Stimulated activated CD4-positive, alpha-beta T cell treated with anti-CD3 and anti-CD28 coated beads, Interleukin-1b, Interleukin-23, amount 100 ng/mL, for 24 hours (primary cell): ENCODE results near the gene GUCA2A.
"Not testable (repeated sequence)": the region's sequence is repeated elsewhere in the genome, so short reads cannot be mapped to it uniquely, and the experiment has no call there.

Experiments
- DNase-seq, 4 experiments: peaks; one replicate each; pipeline ENCODE4 v3.0.0-alpha.2; 2020; ENCODE audit warnings: low read depth in 4 of 4, low spot score in 1 of 4

GUCA2A gene

DNA sequence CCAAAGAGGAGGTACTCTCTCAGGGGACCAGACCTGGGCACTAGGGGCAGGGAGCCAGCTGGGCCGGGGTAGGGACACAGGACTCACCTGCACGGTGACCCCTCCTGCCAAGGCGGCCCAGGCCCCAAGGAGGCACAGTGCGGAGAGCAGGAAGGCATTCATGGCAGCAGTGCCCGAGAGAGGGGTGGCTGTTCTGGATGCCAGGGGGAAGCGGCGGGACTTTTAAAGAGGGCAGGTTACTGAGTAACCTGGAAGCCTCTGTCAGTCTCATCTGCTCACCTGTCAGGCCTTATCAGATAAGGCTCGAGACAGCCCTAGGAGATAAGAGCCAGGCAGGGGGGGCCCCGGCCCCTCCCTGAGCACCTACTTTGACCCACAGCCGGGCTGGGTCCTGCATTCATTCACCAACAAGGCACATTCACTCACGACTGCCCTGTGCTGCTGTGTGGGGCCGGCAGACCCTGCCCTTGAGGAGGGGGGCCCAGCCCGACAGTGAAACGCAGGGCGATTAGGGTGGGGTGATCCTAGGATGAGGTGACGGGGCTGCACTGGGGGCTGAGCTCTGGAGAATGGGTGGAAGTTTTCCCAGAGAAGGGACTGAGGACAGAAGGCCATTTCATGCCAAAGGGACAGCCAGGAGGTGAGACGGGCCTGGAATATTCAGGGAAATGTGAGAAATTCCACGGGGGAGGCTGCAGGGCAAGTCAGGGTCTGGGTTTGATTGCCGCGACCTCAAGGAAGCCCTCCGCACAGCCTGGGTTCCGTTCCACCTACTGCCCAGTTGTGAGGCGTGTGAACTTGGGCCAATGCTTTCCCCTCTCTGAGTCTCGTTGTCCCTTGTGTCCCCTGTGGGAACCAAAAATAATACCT, at the start of gene GUCA2A:
Gene GUCA2A, minus strand, starts transcription at position 195 of the 870 bp plus-strand sequence. Its CDS starts 33 bp downstream, at position 162.
- DNase-seq, result no peak

DNA sequence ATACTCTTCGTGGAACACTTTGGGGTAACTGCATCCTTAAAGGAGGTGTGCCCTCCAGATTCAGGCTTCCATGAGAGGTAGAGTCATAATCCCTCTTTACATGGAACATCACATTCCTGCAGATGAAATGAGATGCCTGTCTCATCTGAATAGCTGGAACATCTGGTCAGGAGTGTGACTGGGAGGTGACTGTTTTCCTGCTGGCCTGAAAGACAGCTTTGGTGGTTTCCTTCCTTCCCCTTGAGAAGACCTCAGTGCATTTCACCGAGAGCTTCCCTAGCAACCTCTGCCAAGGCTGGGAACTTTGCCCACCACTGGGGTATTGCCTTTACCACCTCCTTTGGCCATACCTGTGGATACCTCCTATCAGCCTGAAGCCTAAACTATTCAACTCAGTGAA, 46.7 kb upstream of the GUCA2A start:
- DNase-seq, result no peak

- no peak for DNase-seq
Observed at GRCh38 chr1:42210421-42211133, 46.0 kb upstream of the GUCA2A start.

DNA sequence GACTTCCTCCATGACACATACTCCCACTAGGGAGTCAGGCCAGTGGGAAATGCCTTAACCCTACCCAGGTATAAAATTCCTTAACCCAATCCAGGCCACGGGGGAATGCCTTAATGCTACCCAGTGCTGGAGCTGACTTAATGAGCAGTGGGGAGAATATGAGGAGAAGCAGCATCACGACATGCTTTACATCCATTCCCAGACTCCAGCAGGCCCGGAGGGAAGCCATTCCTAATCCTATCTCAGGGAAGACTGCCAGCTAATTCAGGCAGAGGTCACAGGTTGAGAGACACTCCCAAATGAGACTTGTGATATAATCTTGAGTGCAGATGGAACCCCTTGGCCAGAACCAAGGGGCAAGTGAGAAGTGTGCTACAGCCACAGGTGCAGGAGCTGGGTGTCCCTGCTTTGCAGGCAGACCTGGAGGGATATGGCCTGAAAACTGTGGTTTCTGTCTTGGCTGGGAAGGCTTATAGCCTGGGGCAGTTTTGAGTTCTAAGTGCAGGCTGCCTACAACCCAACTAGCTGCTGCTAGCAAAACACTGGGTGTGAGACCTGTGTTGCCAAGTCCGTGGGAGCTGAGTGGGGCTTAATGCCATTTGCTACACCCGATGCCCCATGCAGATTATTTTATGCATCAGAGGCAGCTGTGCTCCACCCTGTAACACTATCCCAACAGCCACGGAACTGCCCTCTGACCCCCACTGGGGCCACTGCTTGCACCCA, 45.1 kb upstream of the GUCA2A start:
- DNase-seq, result no peak

GRCh38 chr1:42206930-42207329, 42.4 kb upstream of the GUCA2A start:
- DNase-seq, result not testable (repeated sequence)

GRCh38 chr1:42206164-42206563, 41.6 kb upstream of the GUCA2A start:
- no peak for DNase-seq

DNA sequence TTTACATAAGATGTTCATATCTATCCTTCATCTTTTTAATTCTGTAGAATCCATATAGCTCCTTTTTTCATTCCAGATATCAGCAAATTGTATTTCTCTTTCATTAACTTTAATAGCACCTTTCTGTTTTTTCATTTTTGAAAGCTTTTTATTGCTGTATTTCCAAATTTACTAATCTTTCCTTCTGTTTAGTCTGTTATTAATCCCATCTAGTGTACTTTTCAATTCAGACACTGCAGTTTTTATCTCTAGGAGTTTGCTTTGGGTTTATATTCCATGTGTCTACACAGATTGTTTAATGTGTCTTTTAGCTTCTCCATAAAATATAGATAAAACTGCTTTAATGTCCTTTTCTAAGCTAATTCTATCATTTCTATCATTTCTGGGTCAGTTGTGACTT, 37.4 kb upstream of the GUCA2A start:
- no peak for DNase-seq

DNA sequence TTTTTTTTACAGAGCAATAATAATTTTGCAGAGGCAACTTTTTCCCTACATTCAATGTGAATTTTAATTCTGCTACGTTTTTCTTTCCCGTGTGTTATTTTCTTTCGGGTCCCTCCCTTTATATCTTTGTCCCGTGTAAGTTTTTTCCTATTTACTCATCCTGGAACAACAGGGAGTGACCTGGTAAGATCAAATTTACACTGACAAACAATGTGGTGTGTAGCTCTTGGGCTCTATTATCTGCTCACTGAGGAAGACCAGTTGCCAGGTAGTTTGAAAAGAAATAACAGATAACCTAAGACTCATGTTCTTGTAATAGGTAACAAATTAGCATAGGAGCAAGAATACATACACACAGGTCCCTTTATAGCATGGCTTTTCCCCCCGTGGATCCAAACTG, 33.7 kb upstream of the GUCA2A start:
- no peak for DNase-seq

- no peak for DNase-seq
Observed at GRCh38 chr1:42195841-42196240, 31.3 kb upstream of the GUCA2A start.

DNA sequence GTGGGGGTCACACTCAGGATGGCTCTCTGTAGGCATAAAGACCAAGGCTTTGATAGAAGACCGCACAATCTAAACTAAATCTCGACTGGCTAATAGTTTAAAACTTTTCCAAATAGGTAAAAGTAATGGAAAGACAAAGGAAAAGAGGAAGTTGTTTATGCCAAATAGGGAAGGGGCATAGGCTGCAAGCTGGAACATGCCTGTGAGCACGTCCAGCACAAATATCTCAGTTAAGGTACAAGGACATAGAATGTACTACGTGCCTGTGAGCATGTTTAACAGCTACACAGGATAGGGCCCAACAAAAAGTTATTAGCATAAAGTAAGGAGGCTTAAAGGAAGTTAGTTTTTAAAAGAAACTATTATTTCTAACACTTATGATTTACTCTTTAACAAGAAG, 27.6 kb upstream of the GUCA2A start:
- no peak for DNase-seq

DNA sequence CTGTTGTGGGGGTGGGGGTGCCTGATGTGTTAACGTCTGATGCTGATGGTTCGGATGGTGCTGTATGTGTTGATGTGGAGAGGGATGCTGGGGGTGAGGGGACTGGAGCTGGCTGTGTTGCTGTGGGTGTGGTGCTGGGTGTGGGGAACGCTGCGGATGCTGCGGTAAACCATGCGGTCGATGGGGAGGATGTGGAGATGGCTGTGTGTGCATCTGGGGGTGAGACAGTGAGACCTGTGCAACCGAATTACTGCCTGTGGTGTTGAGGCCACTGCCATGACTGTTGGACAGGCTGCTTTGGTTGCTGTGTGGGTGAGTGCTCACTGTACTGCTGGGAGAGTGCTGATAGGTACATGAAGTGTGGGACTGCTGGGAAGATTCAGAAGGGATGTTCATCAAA, 26.8 kb upstream of the GUCA2A start:
- DNase-seq, result no peak

DNA sequence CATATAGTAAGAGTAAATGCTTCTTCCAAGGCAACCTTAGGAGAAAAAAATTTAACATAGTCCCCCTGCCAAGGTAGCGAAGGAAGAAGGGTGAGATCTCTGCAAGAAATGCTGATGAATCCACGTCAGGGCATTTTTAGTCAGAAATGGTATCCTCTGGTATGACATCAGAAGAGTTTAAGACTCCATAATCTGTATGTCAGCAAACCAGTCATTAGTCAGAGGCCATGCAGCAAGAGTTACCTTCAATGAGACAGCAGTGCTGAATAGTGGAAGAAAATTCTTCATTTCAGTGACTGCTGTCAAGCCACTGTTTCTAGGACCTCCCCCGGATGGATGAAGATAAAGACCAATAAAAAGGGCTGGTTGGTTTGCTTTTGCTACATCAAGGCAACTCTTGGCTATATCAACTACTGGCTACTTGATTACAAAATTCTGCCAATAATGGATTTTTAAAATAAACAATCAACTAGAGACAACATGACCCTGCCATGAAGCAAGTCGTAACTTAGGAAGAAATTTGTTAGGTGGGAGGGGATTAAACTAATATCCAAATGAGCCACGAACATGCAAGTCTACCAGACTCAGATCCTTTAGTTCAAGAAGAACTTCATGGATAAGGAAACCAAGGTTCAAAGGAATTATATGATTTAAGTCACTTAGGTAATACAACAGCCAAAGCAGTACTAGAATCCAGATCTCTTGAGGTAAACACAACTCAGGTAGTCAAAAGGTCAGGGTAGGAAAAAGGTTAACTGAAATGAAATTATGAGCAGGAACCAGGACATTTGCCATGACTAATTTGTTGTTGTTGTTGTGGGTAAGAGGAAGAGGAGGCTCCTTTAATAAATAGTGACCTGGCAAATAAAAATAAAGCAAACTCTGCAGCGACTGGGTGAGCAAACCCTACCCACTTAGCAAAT, 25.6 kb upstream of the GUCA2A start:
- no peak for DNase-seq

GRCh38 chr1:42186152-42186551, 21.6 kb upstream of the GUCA2A start:
- DNase-seq, result no peak

DNA sequence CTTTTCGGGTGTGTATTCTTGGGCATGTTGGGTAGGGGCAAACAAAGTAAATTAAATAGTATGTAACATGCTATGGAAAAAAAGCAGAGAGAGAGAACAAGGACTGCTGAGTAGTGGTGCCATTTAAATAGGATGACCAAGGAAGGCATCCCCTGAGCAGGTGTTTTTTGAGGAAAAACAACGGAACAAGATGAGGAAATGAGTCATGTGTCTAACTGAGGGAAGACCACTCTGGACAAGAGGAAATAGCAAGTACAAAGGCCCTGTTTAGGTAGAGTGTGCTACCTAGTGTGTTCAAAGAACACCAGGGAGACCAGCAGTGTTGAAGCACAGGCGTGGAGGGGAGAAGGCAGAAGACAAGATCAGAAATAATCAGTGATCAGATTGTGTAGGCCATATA, 20.1 kb upstream of the GUCA2A start:
- no peak for DNase-seq

- no peak for DNase-seq
Observed at GRCh38 chr1:42183957-42184268, 19.4 kb upstream of the GUCA2A start.

GRCh38 chr1:42183210-42183956, 18.8 kb upstream of the GUCA2A start:
- no peak for DNase-seq

DNA sequence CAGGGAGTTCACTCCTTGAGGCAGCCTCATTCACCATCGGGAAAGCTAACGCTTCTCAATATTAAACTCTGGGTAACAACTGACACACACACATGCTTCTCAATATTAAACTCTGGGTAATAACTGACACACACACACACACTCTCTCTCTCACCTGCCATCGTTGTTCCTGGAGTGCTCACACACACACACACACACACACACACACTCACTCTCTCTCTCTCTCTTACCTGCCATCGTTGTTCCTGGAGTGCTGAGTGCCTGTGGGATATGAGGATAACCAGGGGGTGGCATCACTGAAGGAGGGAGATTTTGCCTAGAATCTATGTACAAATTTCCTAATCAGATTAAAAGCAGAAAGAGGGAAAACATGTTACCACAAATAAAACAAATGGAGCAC, 17.1 kb upstream of the GUCA2A start:
- DNase-seq, result no peak

- DNase-seq, result no peak
Observed at GRCh38 chr1:42179900-42180329, 15.4 kb upstream of the GUCA2A start.

DNA sequence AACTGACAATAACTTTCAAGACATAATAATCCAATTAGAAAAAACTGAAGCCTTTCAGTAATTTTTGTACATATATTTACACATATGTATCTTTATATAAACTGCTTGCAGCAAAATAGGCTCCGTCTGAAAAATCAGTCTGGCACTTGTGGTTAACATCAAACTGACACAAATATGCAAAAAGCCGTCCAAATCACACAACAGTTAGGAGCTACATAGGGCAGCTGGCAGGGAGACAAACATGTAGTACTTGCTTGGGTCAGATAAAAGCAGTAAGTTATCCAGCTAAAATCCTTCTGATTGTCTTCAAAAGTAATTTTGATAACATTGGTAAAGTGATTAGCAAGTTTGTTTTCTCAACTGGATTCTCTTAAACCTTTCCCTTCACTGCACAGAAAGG, 14.7 kb upstream of the GUCA2A start:
- no peak for DNase-seq

- DNase-seq, result no peak
Observed at GRCh38 chr1:42178249-42178648, 13.7 kb upstream of the GUCA2A start.
